ENCODE results near the gene RAD9A. TPM values are rescaled to one million over a fixed set of nuclear protein-coding genes. Genes with fewer than 3 reads are reported as not detected.

Gene RAD9A
- total RNA-seq, 1 experiment from 2014 or later: 20.9 TPM

- Histone ChIP-seq H3K79me2 (ENCODE audit: insufficient read depth, low read length) (no peaks in the 10 kb centered on the region), H3K23ac (ENCODE audit: insufficient read length, low read depth, low read length) (no peak within 1 kb of the TSS), H2BK20ac (ENCODE audit: low read depth, low read length, poor library complexity, severe bottlenecking) (no peak within 1 kb of the TSS), H3K4me1 (ENCODE audit: insufficient read depth, low read length) (no peaks in the 10 kb centered on the region; the same call in 1 of the 2 replicates), H2BK5ac (ENCODE audit: insufficient read length, low read length) (no peak within 1 kb of the TSS), H3K14ac (ENCODE audit: insufficient read depth, low read length) (peak within 1 kb of the TSS; percentile 20; the same call in 1 of the 2 replicates), H4K20me1 (ENCODE audit: control insufficient read depth, insufficient read depth, insufficient read length) (no peaks in the 10 kb centered on the region), H3K4me2 (ENCODE audit: insufficient read depth, insufficient read length, low read length) (no peak within 1 kb of the TSS), H4K8ac (replicated peaks; ENCODE audit: insufficient read length, low read depth, low read length) (no peak within 1 kb of the TSS), H3K79me1 (ENCODE audit: insufficient read depth, low read depth, low read length, poor library complexity, severe bottlenecking) (no peaks in the 10 kb centered on the region), H2AK5ac (ENCODE audit: insufficient read length, low read length) (no peak within 1 kb of the TSS), H3K27me3 (ENCODE audit: insufficient read depth, low read length) (no peaks in the 10 kb centered on the region), H3K9me3 (ENCODE audit: control insufficient read depth, low read depth, low read length) (no peaks in the 10 kb centered on the region), H3K9ac (ENCODE audit: extremely low read depth, insufficient read length, low read length) (no peak within 1 kb of the TSS), H2BK120ac (ENCODE audit: low read depth, low read length, poor library complexity, severe bottlenecking) (no peak within 1 kb of the TSS), H4K5ac (ENCODE audit: insufficient read length, low read depth, low read length) (no peak within 1 kb of the TSS), H3K23me2 (ENCODE audit: insufficient read length, low read depth, low read length, poor library complexity, severe bottlenecking) (no peaks in the 10 kb centered on the region), H2BK12ac (ENCODE audit: insufficient read length, low read depth, low read length) (no peak within 1 kb of the TSS), H3K56ac (ENCODE audit: insufficient read length, low read depth, low read length) (no peak within 1 kb of the TSS), H3K18ac (ENCODE audit: insufficient read length, low read depth, low read length) (peak within 1 kb of the TSS; percentile 15), H3T11ph (ENCODE audit: low read length) (no peak within 1 kb of the TSS), H2BK15ac (ENCODE audit: low read depth, low read length) (no peak within 1 kb of the TSS), H4K91ac (ENCODE audit: insufficient read length, low read depth, low read length) (no peak within 1 kb of the TSS), H3K4ac (ENCODE audit: low read depth, low read length) (no peak within 1 kb of the TSS), H3K27ac (ENCODE audit: insufficient read length, low read depth, low read length) (peak within 1 kb of the TSS; percentile 6), H2AFZ (ENCODE audit: low read length) (no peak within 1 kb of the TSS)
- Mint-ChIP-seq H3K4me1 (peaks cover 4 to 10% of the 10 kb centered on the region in 2 experiments), H3K4me3 (peak within 1 kb of the TSS in 1 of 2 experiments; percentile 32; a peak in 1 of 5 replicates), H3K27ac (peak within 1 kb of the TSS; percentile 35 to 78 (median 69); a peak in 5 of 7 replicates), H3K36me3 (ENCODE audit: insufficient read depth in 1 of 3, low read depth in 3 of 3) (peaks cover 11 to 51% (median 48%) of the 10 kb centered on the region in 3 experiments; a peak in 6 of 7 replicates), H3K27me3 (ENCODE audit: low read depth) (no peaks in the 10 kb centered on the region; the same call in 1 of the 2 replicates), H3K9me3 (no peaks in the 10 kb centered on the region)
- no peak for TF ChIP-seq CTCF (conservative IDR thresholded peaks at IDR 0.05)
- no CpG with 5 or more reads among the region's 26 CpGs for WGBS (ENCODE audit: extremely low coverage, insufficient read length, low lambda C conversion rate)
- DNase-seq: no peak
Measured at GRCh38 chr11:67437082-67437808, 45.5 kb downstream of the RAD9A start, which contains the start of gene PTPRCAP. PTPRCAP (minus strand) TSS chr11:67437682; CDS start chr11:67437619, 63 bp downstream.

Data from H9 (cell line).